Breast epithelium (tissue), 4 donors: Measurements from ENCODE around the gene TMPRSS11D. TPM values are rescaled to one million over a fixed set of nuclear protein-coding genes. Genes with fewer than 3 reads are reported as not detected.

Source experiments
- DNase-seq, 2 donors: peaks; one replicate each; pipeline ENCODE4 v3.0.0-alpha.2; 2019; ENCODE audit warnings: low spot score in 2 of 2
- H3K27ac ChIP-seq, 2 donors: fragments of 200-600 bp; sonication (generic) in 1 of 2; one replicate each; pipeline ENCODE4 v1.5.1; 2016 to 2019; ENCODE audit warnings: mild to moderate bottlenecking in 1 of 2
- H3K27me3 ChIP-seq, 2 donors: fragments of 200-600 bp; sonication (generic) in 1 of 2; one replicate each; pipeline versions ENCODE4 v1.5.1 to v1.6.0; 2017 to 2019; ENCODE audit warnings: control low read depth in 1 of 2, mild to moderate bottlenecking in 1 of 2
- H3K36me3 ChIP-seq: fragments of 200-600 bp; one replicate; pipeline ENCODE4 v1.5.1; 2019
- H3K4me1 ChIP-seq, 2 donors: fragments of 200-600 bp; sonication (generic); one replicate each; pipeline ENCODE4 v1.5.1; 2016 to 2019; ENCODE audit warnings: control low read depth in 1 of 2
- H3K4me3 ChIP-seq, 3 donors: fragments of 200-600 bp; sonication (generic); 1 replicate in 2 of 3; 2 replicates in 1 of 3; pipeline ENCODE4 v1.5.1; 2016 to 2019; ENCODE audit warnings: mild to moderate bottlenecking in 3 of 3, moderate library complexity in 2 of 3
- H3K9me3 ChIP-seq, 2 donors: fragments of 200-600 bp; sonication (generic) in 1 of 2; one replicate each; pipeline ENCODE4 v1.5.1; 2016 to 2019; ENCODE audit warnings: control low read depth in 1 of 2
- CTCF ChIP-seq, 3 donors: fragments of 450-650 bp; IDR thresholded peaks; one replicate each; pipeline ENCODE4 v1.5.1; 2016 to 2017; ENCODE audit warnings: antibody characterized with exemption in 3 of 3, mild to moderate bottlenecking in 3 of 3, moderate library complexity in 3 of 3
- POLR2A ChIP-seq: fragments of 450-650 bp; IDR thresholded peaks from one replicate; pipeline ENCODE4 v1.6.1; 2016; ENCODE audit warnings: antibody characterized with exemption, mild to moderate bottlenecking, moderate library complexity
- POLR2AphosphoS5 ChIP-seq, 3 donors: sonication (generic); formaldehyde crosslinking; IDR thresholded peaks; one replicate each; pipeline ENCODE4 v1.6.1; 2017; ENCODE audit warnings: antibody characterized with exemption in 3 of 3
- intact Hi-C: fragments of 100-400 bp; cut with DNase I; formaldehyde crosslinking; loops from one replicate; pipeline ENCODE4 v1.15.1; 2023; ENCODE audit warnings: low total_unique reads
- total RNA-seq, 3 donors: library from RNA; depleted of rRNA; stranded (reverse); fragments of >200 nt; gene quantifications; one replicate each; pipeline ENCODE4 v1.1.0, GENCODE V29; 2016

TMPRSS11D gene
- total RNA-seq, 3 donors from 2014 or later: not detected

GRCh38 chr4:67927251-67927650 lies 43.4 kb upstream of the TMPRSS11D start:
- no peaks in the 10 kb centered on the region for H3K27me3 ChIP-seq
- DNase-seq: no peak
- no peak overlapping the region for H3K4me3 ChIP-seq
- no peaks in the 10 kb centered on the region for H3K9me3 ChIP-seq
- H3K4me1 ChIP-seq: no peaks in the 10 kb centered on the region
- TF ChIP-seq POLR2A (no peak), CTCF (IDR thresholded peaks at IDR 0.05) (no peak), POLR2AphosphoS5 (IDR thresholded peaks at IDR 0.05) (no peak)
- no peak overlapping the region for H3K27ac ChIP-seq
- intact Hi-C loops: no loop called here
- H3K36me3 ChIP-seq: no peaks in the 10 kb centered on the region

GRCh38 chr4:67926485-67926884 lies 42.7 kb upstream of the TMPRSS11D start:
- H3K4me3 ChIP-seq: no peak overlapping the region
- intact Hi-C loops: no loop called here
- H3K4me1 ChIP-seq: no peaks in the 10 kb centered on the region
- H3K9me3 ChIP-seq: no peaks in the 10 kb centered on the region
- no peaks in the 10 kb centered on the region for H3K36me3 ChIP-seq
- no peak for DNase-seq
- H3K27me3 ChIP-seq: no peaks in the 10 kb centered on the region
- TF ChIP-seq POLR2AphosphoS5 (IDR thresholded peaks at IDR 0.05) (no peak), CTCF (IDR thresholded peaks at IDR 0.05) (no peak), POLR2A (no peak)
- no peak overlapping the region for H3K27ac ChIP-seq

- Histone ChIP-seq H3K4me1 (no peaks in the 10 kb centered on the region), H3K27me3 (no peaks in the 10 kb centered on the region), H3K36me3 (no peaks in the 10 kb centered on the region), H3K27ac (no peak overlapping the region), H3K9me3 (no peaks in the 10 kb centered on the region), H3K4me3 (no peak overlapping the region)
- intact Hi-C loops: no loop called here
- DNase-seq: no peak
- TF ChIP-seq POLR2AphosphoS5 (IDR thresholded peaks at IDR 0.05) (no peak), POLR2A (no peak), CTCF (IDR thresholded peaks at IDR 0.05) (no peak)
Observed at GRCh38 chr4:67922697-67923096, 38.9 kb upstream of the TMPRSS11D start.

- no peak overlapping the region for H3K4me3 ChIP-seq
- H3K36me3 ChIP-seq: no peaks in the 10 kb centered on the region
- no peak overlapping the region for H3K27ac ChIP-seq
- H3K4me1 ChIP-seq: no peaks in the 10 kb centered on the region
- intact Hi-C loops: no loop called here
- no peak for TF ChIP-seq POLR2A
- no peak for TF ChIP-seq CTCF (IDR thresholded peaks at IDR 0.05)
- no peak for TF ChIP-seq POLR2AphosphoS5 (IDR thresholded peaks at IDR 0.05)
- no peak for DNase-seq
- H3K27me3 ChIP-seq: no peaks in the 10 kb centered on the region
- H3K9me3 ChIP-seq: no peaks in the 10 kb centered on the region
Observed at GRCh38 chr4:67918428-67918827, 34.6 kb upstream of the TMPRSS11D start.

- Histone ChIP-seq H3K4me1 (no peaks in the 10 kb centered on the region), H3K27me3 (no peaks in the 10 kb centered on the region), H3K4me3 (no peak overlapping the region), H3K27ac (no peak overlapping the region), H3K36me3 (no peaks in the 10 kb centered on the region), H3K9me3 (no peaks in the 10 kb centered on the region)
- DNase-seq: no peak
- TF ChIP-seq CTCF (IDR thresholded peaks at IDR 0.05): no peak
- TF ChIP-seq POLR2AphosphoS5 (IDR thresholded peaks at IDR 0.05): no peak
- TF ChIP-seq POLR2A: no peak
- intact Hi-C loops: no loop called here
Observed at GRCh38 chr4:67915400-67915966, 31.7 kb upstream of the TMPRSS11D start.
